Measurements from ENCODE around the gene GNAZ.

The GNAZ gene

GRCh38 chr22:23163665-23164064 is 93.3 kb downstream of the GNAZ start:
- TF ChIP-seq POLR2AphosphoS5 (IDR thresholded peaks at IDR 0.05; ENCODE audit: low read depth) (no peak), CTCF (IDR thresholded peaks at IDR 0.05; ENCODE audit: insufficient read depth, low read length) (no peak), GABPA (IDR thresholded peaks at IDR 0.05; ENCODE audit: low read depth) (no peak), SPI1 (IDR thresholded peaks at IDR 0.05; ENCODE audit: borderline replicate concordance, low read depth) (no peak)
- TF ChIP-seq, protein P1, sequence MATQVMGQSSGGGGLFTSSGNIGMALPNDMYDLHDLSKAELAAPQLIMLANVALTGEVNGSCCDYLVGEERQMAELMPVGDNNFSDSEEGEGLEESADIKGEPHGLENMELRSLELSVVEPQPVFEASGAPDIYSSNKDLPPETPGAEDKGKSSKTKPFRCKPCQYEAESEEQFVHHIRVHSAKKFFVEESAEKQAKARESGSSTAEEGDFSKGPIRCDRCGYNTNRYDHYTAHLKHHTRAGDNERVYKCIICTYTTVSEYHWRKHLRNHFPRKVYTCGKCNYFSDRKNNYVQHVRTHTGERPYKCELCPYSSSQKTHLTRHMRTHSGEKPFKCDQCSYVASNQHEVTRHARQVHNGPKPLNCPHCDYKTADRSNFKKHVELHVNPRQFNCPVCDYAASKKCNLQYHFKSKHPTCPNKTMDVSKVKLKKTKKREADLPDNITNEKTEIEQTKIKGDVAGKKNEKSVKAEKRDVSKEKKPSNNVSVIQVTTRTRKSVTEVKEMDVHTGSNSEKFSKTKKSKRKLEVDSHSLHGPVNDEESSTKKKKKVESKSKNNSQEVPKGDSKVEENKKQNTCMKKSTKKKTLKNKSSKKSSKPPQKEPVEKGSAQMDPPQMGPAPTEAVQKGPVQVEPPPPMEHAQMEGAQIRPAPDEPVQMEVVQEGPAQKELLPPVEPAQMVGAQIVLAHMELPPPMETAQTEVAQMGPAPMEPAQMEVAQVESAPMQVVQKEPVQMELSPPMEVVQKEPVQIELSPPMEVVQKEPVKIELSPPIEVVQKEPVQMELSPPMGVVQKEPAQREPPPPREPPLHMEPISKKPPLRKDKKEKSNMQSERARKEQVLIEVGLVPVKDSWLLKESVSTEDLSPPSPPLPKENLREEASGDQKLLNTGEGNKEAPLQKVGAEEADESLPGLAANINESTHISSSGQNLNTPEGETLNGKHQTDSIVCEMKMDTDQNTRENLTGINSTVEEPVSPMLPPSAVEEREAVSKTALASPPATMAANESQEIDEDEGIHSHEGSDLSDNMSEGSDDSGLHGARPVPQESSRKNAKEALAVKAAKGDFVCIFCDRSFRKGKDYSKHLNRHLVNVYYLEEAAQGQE (IDR thresholded peaks at IDR 0.05; ENCODE audit: insufficient replicate concordance, low read depth): no peak
- DNase-seq (ENCODE audit: low read depth in 1 of 2, low spot score in 1 of 2): no peak
- no peak overlapping the region for H3K27ac ChIP-seq (replicated peaks)
- no peak overlapping the region for H3K4me3 ChIP-seq (replicated peaks; ENCODE audit: insufficient read depth, low read length)
- no peaks in the 10 kb centered on the region for H3K27me3 ChIP-seq (ENCODE audit: insufficient read depth, poor library complexity, severe bottlenecking)

- no peak overlapping the region for H3K4me3 ChIP-seq (replicated peaks; ENCODE audit: insufficient read depth, low read length)
- no peak overlapping the region for H3K27ac ChIP-seq (replicated peaks)
- no peak for DNase-seq (ENCODE audit: low read depth in 1 of 2, low spot score in 1 of 2)
- H3K27me3 ChIP-seq (ENCODE audit: insufficient read depth, poor library complexity, severe bottlenecking): no peaks in the 10 kb centered on the region
- TF ChIP-seq GABPA (IDR thresholded peaks at IDR 0.05; ENCODE audit: low read depth) (no peak), CTCF (IDR thresholded peaks at IDR 0.05; ENCODE audit: insufficient read depth, low read length) (no peak), POLR2AphosphoS5 (IDR thresholded peaks at IDR 0.05; ENCODE audit: low read depth) (no peak), SPI1 (IDR thresholded peaks at IDR 0.05; ENCODE audit: borderline replicate concordance, low read depth) (no peak)
- TF ChIP-seq, protein P1 (IDR thresholded peaks at IDR 0.05; ENCODE audit: insufficient replicate concordance, low read depth): no peak
Measured at GRCh38 chr22:23164091-23164490, 93.8 kb downstream of the GNAZ start.

GRCh38 chr22:23166042-23166831 is 95.9 kb downstream of the GNAZ start:
- DNase-seq (ENCODE audit: low read depth in 1 of 2, low spot score in 1 of 2): no peak
- Histone ChIP-seq H3K4me3 (replicated peaks; ENCODE audit: insufficient read depth, low read length) (no peak overlapping the region), H3K27me3 (ENCODE audit: insufficient read depth, poor library complexity, severe bottlenecking) (no peaks in the 10 kb centered on the region), H3K27ac (replicated peaks) (no peak overlapping the region)
- TF ChIP-seq GABPA (IDR thresholded peaks at IDR 0.05; ENCODE audit: low read depth): no peak
- no peak for TF ChIP-seq SPI1 (IDR thresholded peaks at IDR 0.05; ENCODE audit: borderline replicate concordance, low read depth)
- TF ChIP-seq, protein P1 (IDR thresholded peaks at IDR 0.05; ENCODE audit: insufficient replicate concordance, low read depth): no peak
- no peak for TF ChIP-seq CTCF (IDR thresholded peaks at IDR 0.05; ENCODE audit: insufficient read depth, low read length)
- TF ChIP-seq POLR2AphosphoS5 (IDR thresholded peaks at IDR 0.05; ENCODE audit: low read depth): no peak

Measured in HL-60 (cell line).